Suprapubic skin (tissue), 4 donors: ENCODE measurements around the gene GSPT1. TPM values are rescaled to one million over a fixed set of nuclear protein-coding genes. Genes with fewer than 3 reads are reported as not detected.

Source experiments
- DNase-seq, 2 donors: peaks; one replicate each; pipeline ENCODE4 v3.0.0-alpha.2; 2019; ENCODE audit warnings: low spot score in 2 of 2
- H3K27ac ChIP-seq: fragments of 200-600 bp; sonication (generic); one replicate; pipeline ENCODE4 v1.5.1; 2019
- H3K27me3 ChIP-seq: fragments of 200-600 bp; sonication (generic); one replicate; pipeline ENCODE4 v1.5.1; 2019
- H3K36me3 ChIP-seq: fragments of 200-600 bp; sonication (generic); one replicate; pipeline ENCODE4 v1.5.1; 2019
- H3K4me1 ChIP-seq: fragments of 200-600 bp; sonication (generic); one replicate; pipeline ENCODE4 v1.5.1; 2019
- H3K4me3 ChIP-seq: fragments of 200-600 bp; sonication (generic); one replicate; pipeline ENCODE4 v1.5.1; 2019; ENCODE audit warnings: mild to moderate bottlenecking
- H3K9me3 ChIP-seq: fragments of 200-600 bp; sonication (generic); one replicate; pipeline ENCODE4 v1.5.1; 2019
- EP300 ChIP-seq: sonication (generic); formaldehyde crosslinking; IDR thresholded peaks from one replicate; pipeline ENCODE4 v1.6.1; 2017; ENCODE audit warnings: antibody characterized with exemption
- POLR2A ChIP-seq, 2 donors: fragments of 450-650 bp; IDR thresholded peaks; one replicate each; pipeline ENCODE4 v1.6.1; 2017; ENCODE audit warnings: antibody characterized with exemption in 2 of 2, mild to moderate bottlenecking in 2 of 2, moderate library complexity in 2 of 2
- POLR2AphosphoS5 ChIP-seq, 3 donors: sonication (generic); formaldehyde crosslinking; IDR thresholded peaks; one replicate each; pipeline ENCODE4 v1.6.1; 2017; ENCODE audit warnings: antibody characterized with exemption in 3 of 3
- WGBS: methylation state at CpG from one replicate; pipeline ENCODE4 v1.1.5; 2018; 5-methylcytosine and 5-hydroxymethylcytosine counted together
- total RNA-seq, 4 donors: library from RNA; depleted of rRNA; stranded (reverse); fragments of >200 nt; gene quantifications; one replicate each; pipeline ENCODE4 v1.1.0, GENCODE V29; 2016
- TF ChIP-seq, protein P1 (sequence below), 2 donors: fragments of 200-600 bp in 1 of 2; fragments of 450-650 bp in 1 of 2; sonication (generic) in 1 of 2; IDR thresholded peaks; one replicate each; pipeline ENCODE4 v1.5.1; 2016 to 2019; ENCODE audit warnings: antibody characterized with exemption in 2 of 2, mild to moderate bottlenecking in 1 of 2, moderate library complexity in 1 of 2

Gene GSPT1
- total RNA-seq, 4 donors from 2014 or later = 52.8 to 71.1 (median 62.2) TPM

- H3K27ac ChIP-seq = no peak overlapping the region
- no peaks in the 10 kb centered on the region for H3K9me3 ChIP-seq
- WGBS = 93% methylated on average over 12 of the region's 12 CpGs
- H3K4me1 ChIP-seq = no peaks in the 10 kb centered on the region
- peaks cover 86% of the 10 kb centered on the region for H3K36me3 ChIP-seq
- DNase-seq = no peak
- TF ChIP-seq POLR2AphosphoS5 (IDR thresholded peaks at IDR 0.05) (no peak), EP300 (no peak), POLR2A (IDR thresholded peaks at IDR 0.05) (no peak)
- TF ChIP-seq, protein P1, sequence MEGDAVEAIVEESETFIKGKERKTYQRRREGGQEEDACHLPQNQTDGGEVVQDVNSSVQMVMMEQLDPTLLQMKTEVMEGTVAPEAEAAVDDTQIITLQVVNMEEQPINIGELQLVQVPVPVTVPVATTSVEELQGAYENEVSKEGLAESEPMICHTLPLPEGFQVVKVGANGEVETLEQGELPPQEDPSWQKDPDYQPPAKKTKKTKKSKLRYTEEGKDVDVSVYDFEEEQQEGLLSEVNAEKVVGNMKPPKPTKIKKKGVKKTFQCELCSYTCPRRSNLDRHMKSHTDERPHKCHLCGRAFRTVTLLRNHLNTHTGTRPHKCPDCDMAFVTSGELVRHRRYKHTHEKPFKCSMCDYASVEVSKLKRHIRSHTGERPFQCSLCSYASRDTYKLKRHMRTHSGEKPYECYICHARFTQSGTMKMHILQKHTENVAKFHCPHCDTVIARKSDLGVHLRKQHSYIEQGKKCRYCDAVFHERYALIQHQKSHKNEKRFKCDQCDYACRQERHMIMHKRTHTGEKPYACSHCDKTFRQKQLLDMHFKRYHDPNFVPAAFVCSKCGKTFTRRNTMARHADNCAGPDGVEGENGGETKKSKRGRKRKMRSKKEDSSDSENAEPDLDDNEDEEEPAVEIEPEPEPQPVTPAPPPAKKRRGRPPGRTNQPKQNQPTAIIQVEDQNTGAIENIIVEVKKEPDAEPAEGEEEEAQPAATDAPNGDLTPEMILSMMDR (IDR thresholded peaks at IDR 0.05) = no peak
- no peak overlapping the region for H3K4me3 ChIP-seq
- H3K27me3 ChIP-seq = no peaks in the 10 kb centered on the region
Measured at GRCh38 chr16:11876306-11876705, 39.5 kb downstream of the GSPT1 start.

- no peak overlapping the region for H3K4me3 ChIP-seq
- H3K27ac ChIP-seq = no peak overlapping the region
- no peaks in the 10 kb centered on the region for H3K9me3 ChIP-seq
- DNase-seq = no peak
- TF ChIP-seq POLR2AphosphoS5 (IDR thresholded peaks at IDR 0.05) (no peak), POLR2A (IDR thresholded peaks at IDR 0.05) (no peak), EP300 (no peak)
- TF ChIP-seq, protein P1 (IDR thresholded peaks at IDR 0.05) = no peak
- H3K4me1 ChIP-seq = no peaks in the 10 kb centered on the region
- peaks cover 85% of the 10 kb centered on the region for H3K36me3 ChIP-seq
- no peaks in the 10 kb centered on the region for H3K27me3 ChIP-seq
- 85% methylated on average over 5 of the region's 5 CpGs for WGBS
Measured at GRCh38 chr16:11875721-11876120, 40.0 kb downstream of the GSPT1 start.

GRCh38 chr16:11871193-11871592 is 44.6 kb downstream of the GSPT1 start:
- no peaks in the 10 kb centered on the region for H3K4me1 ChIP-seq
- no peak for TF ChIP-seq POLR2AphosphoS5 (IDR thresholded peaks at IDR 0.05)
- TF ChIP-seq EP300 = no peak
- TF ChIP-seq, protein P1 (IDR thresholded peaks at IDR 0.05) = no peak
- TF ChIP-seq POLR2A (IDR thresholded peaks at IDR 0.05) = no peak
- no peaks in the 10 kb centered on the region for H3K27me3 ChIP-seq
- H3K4me3 ChIP-seq = no peak overlapping the region
- DNase-seq = no peak
- H3K36me3 ChIP-seq = peaks cover 57% of the 10 kb centered on the region
- no peaks in the 10 kb centered on the region for H3K9me3 ChIP-seq
- H3K27ac ChIP-seq = no peak overlapping the region
- whole genome bisulfite sequencing = 60% methylated on average over 7 of the region's 7 CpGs

DNA sequence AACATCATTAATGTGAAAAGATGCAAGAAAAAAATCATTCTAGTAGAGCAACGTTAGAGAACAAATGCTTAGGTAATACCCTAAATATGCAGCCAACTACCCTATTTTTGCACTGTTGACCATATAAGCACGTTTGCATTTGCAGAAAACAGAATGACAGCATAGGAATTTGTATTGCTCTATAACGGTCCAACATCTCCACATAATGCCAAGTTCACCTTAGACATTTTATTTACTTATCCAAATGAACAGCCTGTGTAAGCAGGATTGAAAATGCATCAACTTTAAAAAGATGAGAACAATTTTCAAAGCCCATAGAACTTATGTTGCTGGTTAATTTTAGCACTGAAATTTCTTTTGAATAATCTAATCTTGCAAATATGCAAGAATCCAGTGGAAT is 45.4 kb downstream of the GSPT1 start:
- no peak for DNase-seq
- Histone ChIP-seq H3K36me3 (peaks cover 49% of the 10 kb centered on the region), H3K4me3 (no peak overlapping the region), H3K27me3 (no peaks in the 10 kb centered on the region), H3K9me3 (no peaks in the 10 kb centered on the region), H3K27ac (no peak overlapping the region), H3K4me1 (no peaks in the 10 kb centered on the region)
- TF ChIP-seq, protein P1 (IDR thresholded peaks at IDR 0.05) = no peak
- TF ChIP-seq POLR2A (IDR thresholded peaks at IDR 0.05) (no peak), POLR2AphosphoS5 (IDR thresholded peaks at IDR 0.05) (no peak), EP300 (no peak)
- WGBS = 53% methylated on average over 3 of the region's 3 CpGs

DNA sequence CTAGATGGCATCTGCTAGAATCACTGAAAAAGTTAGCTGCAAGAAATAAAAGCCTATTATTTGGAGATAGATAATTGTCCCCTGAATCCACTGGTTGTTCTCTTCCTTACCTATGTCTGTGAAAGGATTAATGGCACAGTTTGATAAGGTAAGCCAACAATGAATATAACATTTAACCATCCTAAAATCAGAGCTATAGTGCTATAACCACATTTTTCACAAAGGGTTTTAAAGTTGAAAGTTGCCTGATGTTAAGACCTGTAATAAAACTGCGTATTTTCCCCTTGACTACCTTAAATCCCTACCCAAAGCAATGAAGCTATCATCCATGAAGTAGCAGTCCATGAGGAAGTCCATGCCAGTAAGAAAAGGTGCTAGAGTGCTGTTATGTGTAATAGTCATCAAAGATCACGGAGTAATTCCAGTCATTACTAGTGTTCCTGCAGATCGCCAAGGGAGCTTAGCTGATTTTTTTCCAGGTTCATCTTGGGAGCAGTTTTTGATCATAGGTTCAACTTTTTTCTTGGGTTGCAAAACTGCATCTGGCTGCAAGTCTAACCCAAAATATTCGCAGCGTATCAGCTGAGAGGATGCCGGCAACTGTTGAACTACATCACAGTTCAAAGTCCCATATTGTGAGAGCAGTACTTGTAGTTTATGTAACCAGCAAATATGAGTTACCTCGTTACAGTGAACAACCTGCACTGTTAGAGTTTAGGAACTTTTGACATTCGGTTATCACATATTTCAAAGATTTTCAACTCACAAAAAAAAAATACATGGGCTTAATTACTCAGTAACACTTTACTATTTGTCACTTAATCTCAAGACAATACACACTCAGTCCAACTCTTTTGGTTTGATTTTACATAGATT is 46.2 kb downstream of the GSPT1 start:
- WGBS = 88% methylated on average over 8 of the region's 8 CpGs

More for the DNA sequence above, 46.2 kb downstream of the GSPT1 start:
- no peak for TF ChIP-seq POLR2A (IDR thresholded peaks at IDR 0.05)
- TF ChIP-seq EP300 = no peak
- no peak for TF ChIP-seq POLR2AphosphoS5 (IDR thresholded peaks at IDR 0.05)
- TF ChIP-seq, protein P1 (IDR thresholded peaks at IDR 0.05) = no peak
- Histone ChIP-seq H3K36me3 (peaks cover 41% of the 10 kb centered on the region), H3K27ac (no peak overlapping the region), H3K9me3 (no peaks in the 10 kb centered on the region), H3K27me3 (no peaks in the 10 kb centered on the region), H3K4me3 (no peak overlapping the region), H3K4me1 (no peaks in the 10 kb centered on the region)
- no peak for DNase-seq
